Measurements from ENCODE around the gene MAP7D3. TPM values are rescaled to one million over a fixed set of nuclear protein-coding genes. Genes with fewer than 3 reads are reported as not detected.
"Not testable (repeated sequence)": the region's sequence is repeated elsewhere in the genome, so short reads cannot be mapped to it uniquely, and the experiment has no call there.

Gene MAP7D3, protein sequence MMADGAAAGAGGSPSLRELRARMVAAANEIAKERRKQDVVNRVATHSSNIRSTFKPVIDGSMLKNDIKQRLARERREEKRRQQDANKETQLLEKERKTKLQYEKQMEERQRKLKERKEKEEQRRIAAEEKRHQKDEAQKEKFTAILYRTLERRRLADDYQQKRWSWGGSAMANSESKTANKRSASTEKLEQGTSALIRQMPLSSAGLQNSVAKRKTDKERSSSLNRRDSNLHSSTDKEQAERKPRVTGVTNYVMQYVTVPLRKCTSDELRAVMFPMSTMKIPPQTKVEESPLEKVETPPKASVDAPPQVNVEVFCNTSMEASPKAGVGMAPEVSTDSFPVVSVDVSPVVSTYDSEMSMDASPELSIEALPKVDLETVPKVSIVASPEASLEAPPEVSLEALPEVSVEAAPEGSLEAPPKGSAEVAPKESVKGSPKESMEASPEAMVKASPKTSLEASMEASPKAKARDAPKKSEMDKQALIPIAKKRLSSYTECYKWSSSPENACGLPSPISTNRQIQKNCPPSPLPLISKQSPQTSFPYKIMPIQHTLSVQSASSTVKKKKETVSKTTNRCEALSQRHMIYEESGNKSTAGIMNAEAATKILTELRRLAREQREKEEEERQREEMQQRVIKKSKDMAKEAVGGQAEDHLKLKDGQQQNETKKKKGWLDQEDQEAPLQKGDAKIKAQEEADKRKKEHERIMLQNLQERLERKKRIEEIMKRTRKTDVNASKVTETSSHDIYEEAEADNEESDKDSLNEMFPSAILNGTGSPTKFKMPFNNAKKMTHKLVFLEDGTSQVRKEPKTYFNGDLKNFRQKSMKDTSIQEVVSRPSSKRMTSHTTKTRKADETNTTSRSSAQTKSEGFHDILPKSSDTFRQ
- total RNA-seq: 11.4 TPM
- long read RNA-seq, full-length matches to known transcripts: 43 of 59 reads
- long read RNA-seq, partial matches to known transcripts: 8 of 59 reads
- long read RNA-seq, other reads (novel, unspliced or antisense): 8 of 59 reads

DNA sequence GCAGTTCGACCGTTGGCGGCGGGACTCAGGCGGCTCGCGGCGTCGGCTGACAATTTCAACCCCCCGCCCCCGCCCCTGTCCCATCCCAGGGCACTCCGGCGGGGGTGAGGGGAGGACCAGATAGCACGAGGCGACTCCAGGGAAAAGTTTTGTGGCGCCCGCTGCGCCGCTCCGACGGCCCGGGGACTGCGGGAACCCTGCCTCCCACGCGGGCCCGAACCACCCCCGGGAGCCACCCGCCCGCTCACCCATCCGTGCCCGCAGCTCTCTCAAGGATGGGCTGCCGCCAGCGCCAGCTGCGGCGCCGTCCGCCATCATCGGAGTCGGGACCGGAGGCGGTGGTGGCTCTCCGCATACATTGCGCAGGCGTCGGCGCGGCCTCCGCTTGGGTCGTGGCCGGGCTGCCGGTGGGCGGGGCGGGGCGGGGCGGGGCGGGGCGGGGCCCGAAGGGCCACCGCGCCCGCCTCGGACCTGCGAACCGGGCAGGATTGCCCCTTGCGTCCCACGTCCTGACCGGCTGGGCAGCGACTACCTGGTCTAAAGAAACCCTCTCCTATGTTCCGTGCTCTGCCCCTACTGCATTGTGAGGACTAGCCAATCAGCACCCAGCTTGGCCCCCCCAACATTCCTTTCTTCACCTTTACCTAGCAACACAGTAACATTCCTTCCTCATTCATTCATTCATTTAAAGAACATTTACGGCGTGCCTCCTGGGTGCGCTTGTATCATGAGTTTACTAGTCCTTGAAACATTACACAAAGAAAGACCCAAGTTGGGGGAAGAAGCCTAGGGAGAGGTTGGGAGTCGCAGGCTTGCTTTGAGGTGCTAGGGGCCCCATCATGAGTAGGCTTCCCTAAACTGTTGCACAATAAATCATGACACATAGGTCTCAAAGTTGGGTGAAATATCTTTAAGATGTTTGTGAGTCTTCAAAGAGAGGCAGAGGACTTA is at the start of gene MAP7D3:
Gene MAP7D3, minus strand, starts transcription at position 360 of the 951 bp plus-strand sequence. Its CDS starts 42 bp downstream, at position 318.
- intact Hi-C loops (cut with DNase I): loop anchor here (10.0 kb wide), 1 partner anchor 47 kb away; no protein-coding TSS in a partner anchor
- DNase-seq (peak; percentile 78), ATAC-seq (ENCODE audit: poor library complexity) (peak; percentile 97)

DNA sequence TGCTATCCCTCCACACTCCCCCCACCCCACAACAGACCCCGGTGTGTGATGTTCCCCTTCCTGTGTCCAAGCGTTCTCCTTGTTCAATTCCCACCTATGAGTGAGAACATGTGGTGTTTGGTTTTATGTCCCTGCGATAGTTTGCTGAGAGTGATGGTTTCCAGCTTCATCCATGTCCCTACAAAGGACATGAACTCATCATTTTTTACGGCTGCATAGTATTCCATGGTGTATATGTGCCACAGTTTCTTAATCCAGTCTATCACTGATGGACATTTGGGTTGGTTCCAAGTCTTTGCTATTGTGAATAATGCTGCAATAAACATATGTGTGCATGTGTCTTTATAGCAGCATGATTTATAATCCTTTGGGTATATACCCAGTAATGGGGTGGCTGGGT is 49.5 kb upstream of the MAP7D3 start, which contains the start of gene ADGRG4:
Gene ADGRG4, plus strand, starts transcription at position 243 of the 400 bp plus-strand sequence. CDS start 7,815 bp downstream, outside the sequence.
- DNase-seq; ATAC-seq (ENCODE audit: poor library complexity); intact Hi-C loops (cut with DNase I): not testable (repeated sequence)

DNA sequence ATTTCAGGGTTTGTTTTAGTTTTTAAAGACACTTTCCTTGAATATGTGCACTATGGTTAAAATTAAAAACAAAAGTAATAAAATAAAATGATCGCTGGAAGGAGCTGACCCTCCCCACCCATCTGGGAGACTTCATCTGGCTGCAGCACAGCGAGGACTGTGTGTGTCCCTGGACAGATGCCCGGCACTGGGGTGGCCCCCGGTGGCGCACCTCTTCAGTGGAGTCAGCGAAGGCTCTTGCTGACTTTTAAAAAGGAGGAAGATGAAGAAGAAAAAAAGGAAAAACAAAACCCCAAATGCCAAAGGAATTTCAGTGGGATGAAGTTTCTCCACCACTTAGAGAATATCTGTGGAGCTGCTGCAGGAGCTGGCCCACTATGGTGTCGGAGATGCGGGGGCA is 44.2 kb upstream of the MAP7D3 start:
- no peak for ATAC-seq (ENCODE audit: poor library complexity)
- intact Hi-C loops (cut with DNase I): no loop called here
- no peak for DNase-seq

DNA sequence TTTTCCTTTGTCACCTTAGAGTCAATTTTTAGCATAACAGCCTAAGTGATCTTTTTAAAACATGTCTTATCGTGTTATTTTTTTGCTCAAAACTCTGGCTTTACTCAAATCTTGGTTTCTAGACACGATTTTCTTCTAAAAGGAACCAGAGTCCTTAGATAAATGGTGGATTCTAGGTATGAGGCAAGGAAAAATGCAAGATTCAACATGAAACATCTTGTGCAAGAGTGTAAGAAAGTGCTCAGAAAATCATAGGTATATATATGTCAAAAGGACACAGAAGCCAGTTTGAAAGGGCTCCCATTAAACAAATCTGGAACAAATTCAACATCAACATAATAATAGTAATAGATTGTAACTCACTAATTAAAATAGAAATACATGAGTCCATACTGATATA is 41.5 kb upstream of the MAP7D3 start:
- DNase-seq: no peak
- no peak for ATAC-seq (ENCODE audit: poor library complexity)
- intact Hi-C loops (cut with DNase I): no loop called here

DNA sequence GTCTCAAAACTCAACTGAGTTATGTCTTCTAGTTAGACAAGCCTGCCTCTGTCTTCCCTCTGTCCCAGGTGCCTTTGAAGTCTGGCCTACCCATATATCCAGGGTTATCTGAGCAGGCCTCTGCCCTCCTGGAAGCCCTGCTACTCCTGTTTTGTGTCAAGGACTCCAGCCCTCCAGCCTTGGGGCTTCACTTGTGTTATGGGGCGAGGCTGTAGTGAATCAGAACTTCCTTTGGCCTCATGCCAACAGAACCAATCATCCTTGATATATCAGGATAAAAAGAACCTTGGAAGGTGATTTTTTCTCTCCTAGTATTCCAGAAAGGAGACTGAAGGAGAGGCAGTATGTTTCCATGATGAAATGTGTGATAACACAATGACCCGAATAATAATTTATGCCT is 40.6 kb upstream of the MAP7D3 start:
- no peak for DNase-seq
- ATAC-seq (ENCODE audit: poor library complexity): no peak
- intact Hi-C loops (cut with DNase I): no loop called here

DNA sequence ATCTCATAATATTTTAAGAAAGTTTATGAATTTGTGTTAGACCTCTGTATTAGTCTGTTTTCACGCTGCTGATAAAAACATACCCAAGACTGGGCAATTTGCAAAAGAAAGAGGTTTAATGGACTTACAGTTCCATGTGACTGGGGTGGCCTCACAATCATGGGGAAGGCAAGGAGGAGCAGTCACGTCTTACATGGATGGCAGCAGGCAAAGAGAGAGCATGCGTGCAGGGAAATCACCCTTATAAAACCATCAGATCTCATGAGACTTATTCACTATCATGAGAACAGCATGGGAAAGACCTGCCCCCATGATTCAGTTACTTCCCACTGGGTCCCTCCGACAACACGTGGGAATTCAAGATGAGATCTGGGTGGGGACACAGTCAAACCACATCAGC is 35.2 kb upstream of the MAP7D3 start:
- DNase-seq; ATAC-seq (ENCODE audit: poor library complexity); intact Hi-C loops (cut with DNase I): not testable (repeated sequence)

DNA sequence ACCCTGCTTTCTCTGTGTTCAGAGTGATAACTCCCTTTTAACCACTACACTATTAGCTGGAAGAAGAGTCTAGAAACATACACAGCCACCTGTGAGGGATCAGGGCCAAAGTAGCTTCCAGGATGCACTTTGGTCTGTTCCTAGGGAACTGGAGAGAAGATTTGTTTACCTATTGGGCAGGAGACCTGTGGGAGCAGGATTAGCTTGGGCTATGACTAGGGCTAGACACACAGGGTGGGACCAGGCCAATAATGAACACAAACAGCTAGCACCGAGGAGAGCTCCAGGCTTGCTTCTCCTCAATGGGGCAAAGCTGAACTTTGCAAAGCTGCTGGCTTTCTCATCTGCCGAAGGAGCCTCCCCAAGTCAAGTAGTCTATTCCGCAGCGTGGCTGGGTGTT is 24.4 kb upstream of the MAP7D3 start:
- no peak for ATAC-seq (ENCODE audit: poor library complexity)
- intact Hi-C loops (cut with DNase I): no loop called here
- DNase-seq: no peak

DNA sequence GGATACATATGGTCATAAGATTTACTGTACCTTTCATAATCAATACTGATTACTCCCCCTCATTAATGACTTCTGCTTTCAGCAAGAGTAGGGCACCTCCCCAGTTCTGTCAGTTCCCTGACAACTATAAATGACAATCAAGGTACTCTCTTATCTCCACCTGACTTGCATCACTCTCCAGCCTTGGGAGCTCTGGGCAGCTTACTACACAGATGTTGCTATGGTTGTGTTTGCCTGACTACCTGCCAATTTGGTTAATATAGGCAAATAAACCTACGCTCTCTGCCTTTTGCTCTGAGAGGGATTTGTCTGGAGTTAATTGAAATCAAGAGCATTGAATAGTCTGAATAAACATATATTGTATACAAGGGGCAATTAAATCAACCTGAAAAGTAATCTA is 22.8 kb upstream of the MAP7D3 start:
- DNase-seq (no peak), ATAC-seq (ENCODE audit: poor library complexity) (peak; percentile 56)
- intact Hi-C loops (cut with DNase I): no loop called here

DNA sequence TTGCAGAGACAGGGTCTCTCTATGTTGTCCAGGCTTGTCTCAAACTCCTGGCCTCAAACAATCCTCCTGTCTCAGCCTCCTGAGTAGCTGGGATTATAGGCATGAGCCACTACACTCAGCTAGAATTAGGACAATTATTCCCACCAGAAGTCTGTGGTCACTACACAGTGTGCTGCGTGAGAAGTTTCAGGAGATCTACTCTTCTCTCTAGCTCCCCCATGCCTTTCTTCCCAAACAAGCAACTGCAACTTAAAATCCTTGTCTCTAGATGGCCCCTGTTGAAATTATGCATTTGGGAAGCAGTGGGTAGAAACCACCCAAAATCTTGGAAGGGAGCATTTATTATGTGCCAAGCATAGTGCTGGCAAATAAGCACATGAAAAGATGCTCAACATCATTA is 21.1 kb upstream of the MAP7D3 start:
- ATAC-seq (ENCODE audit: poor library complexity) (no peak), DNase-seq (no peak)
- intact Hi-C loops (cut with DNase I): no loop called here

DNA sequence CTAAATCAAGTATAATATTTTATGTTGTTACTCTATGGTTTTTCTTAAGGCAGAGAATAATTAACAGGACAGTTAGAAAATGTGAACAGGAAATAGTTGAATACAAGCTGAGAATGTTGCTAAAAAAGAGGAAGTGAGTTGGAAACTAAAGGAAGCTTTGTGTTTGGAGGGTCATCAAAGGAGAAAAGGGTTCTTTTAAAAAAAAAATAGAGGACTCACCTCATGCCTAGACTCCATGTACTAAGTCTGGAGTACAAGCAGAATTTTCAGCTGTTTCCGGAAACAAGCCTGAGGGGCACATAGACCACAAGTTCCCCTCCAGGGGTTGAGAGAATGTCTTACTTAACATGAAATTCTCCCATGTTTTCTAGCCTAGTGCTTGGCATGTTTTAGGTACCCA is 20.1 kb upstream of the MAP7D3 start:
- ATAC-seq (ENCODE audit: poor library complexity) (no peak), DNase-seq (no peak)
- intact Hi-C loops (cut with DNase I): no loop called here

DNA sequence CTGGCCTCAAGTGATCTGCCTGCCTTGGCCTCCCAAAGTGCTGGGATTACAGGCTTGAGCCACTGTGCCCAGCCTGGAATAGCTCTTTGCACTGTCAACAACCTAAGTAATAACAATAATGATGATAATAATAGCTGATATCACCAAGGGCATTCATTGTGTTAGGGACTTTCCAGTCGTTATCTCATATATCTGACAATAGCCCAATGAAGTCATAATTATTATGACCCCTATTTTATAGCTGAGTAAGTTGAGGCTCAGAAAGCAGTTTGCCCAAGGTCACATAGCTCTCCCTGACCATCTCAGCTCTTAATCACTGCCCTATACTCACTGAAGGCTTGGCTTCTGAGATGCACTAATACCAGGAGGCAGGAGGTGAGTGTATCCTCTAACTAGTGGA is 18.7 kb upstream of the MAP7D3 start:
- no peak for DNase-seq
- intact Hi-C loops (cut with DNase I): loop anchor here (5.0 to 10.0 kb wide), 2 partner anchors 105 to 243 kb away; no protein-coding TSS in a partner anchor
- no peak for ATAC-seq (ENCODE audit: poor library complexity)

DNA sequence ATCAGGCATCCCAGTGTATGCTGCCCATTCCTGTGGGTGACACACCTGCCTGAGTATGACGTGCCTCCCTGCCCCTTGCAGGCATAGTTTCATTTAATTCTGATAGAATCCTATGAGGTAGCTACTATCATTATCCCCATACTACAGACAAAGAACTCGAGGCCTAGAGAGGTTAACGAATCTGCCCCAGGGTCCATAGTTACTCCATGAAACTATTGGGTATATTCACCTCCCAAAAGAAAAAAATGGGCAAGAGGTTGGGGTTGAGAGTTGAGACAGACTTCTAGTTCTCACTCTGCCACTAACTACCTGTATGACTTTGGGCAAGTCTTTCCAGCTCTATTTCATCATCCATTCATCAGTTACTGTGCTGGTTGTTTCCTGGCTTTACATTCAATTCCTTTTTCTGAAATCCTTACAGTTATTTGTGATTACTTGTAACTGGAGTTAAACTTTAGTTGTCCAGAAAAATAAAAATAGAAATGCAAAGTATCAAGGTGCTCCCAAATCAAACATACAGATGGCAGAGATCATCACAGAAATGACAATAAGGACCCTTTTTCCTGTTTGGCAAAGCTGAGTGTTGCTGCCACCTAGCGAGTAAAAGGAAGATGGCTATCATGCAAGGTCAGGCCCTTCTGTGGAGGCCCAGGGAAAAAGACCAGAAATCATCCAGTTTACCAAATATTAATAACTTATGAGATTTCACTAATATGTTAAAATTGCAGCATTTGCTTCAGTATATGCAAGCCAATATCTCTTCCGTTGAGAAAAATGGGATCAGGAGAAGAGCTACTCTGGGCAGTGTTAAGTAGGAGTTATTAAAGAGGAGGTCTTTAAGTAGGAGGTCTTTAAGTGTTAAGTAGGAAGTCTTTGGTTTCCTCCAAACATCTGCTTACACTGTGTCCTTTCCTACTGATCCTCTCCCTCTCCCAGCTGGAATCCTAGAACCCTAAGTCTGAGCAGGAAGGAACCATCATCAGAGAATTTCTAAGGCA is 17.1 kb upstream of the MAP7D3 start:
- ATAC-seq (ENCODE audit: poor library complexity): peak; percentile 73
- no peak for DNase-seq
- intact Hi-C loops (cut with DNase I): loop anchor here (5.0 to 10.0 kb wide), 2 partner anchors 104 to 241 kb away; no protein-coding TSS in a partner anchor

DNA sequence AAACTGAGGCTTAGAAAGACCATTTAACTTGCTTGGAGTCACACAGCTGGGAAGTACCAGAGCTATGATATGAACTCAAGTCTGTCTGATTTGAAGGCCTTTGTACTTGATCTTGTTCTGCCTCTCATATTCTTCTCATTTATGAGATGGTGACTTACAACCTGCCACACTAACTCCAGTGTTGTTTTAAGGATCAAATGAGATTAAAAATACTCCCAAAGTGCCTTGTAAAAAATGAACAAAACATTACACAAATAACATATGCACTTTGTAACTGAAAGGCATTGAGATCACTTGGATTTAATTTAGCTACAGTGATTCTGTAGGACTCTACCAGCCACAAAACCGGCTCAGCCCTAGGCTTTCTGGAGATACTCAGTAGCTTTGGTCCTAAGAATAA is 15.6 kb upstream of the MAP7D3 start:
- ATAC-seq (ENCODE audit: poor library complexity): no peak
- intact Hi-C loops (cut with DNase I): loop anchor here (5.0 to 10.0 kb wide), 2 partner anchors 102 to 240 kb away; no protein-coding TSS in a partner anchor
- no peak for DNase-seq

DNA sequence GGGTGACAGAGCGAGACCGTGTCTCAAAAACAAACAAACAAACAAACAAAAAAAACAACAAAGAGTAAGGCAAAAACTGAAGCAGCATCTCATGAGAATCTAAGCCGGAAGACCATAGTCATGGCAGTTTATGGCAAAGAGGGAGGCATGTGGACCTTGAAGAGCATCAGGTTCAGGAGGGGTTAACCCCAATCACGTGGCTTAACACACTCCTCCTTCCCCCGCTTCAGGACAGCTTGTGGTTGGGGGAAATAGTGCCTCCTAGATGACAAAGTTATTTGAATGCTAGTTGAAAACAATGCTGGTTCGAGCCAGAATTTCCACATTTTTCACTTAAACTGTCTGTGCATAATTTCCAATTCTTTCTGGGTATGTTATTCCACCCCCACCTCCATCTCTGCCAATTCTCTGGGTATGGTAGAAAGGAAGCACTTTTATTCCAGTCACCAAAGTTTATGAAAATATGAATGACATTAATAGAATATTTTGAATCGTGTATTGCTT is 11.7 kb upstream of the MAP7D3 start:
- ATAC-seq (ENCODE audit: poor library complexity): no peak
- intact Hi-C loops (cut with DNase I): loop anchor here (10.0 kb wide), 1 partner anchor 98 kb away; no protein-coding TSS in a partner anchor
- no peak for DNase-seq

DNA sequence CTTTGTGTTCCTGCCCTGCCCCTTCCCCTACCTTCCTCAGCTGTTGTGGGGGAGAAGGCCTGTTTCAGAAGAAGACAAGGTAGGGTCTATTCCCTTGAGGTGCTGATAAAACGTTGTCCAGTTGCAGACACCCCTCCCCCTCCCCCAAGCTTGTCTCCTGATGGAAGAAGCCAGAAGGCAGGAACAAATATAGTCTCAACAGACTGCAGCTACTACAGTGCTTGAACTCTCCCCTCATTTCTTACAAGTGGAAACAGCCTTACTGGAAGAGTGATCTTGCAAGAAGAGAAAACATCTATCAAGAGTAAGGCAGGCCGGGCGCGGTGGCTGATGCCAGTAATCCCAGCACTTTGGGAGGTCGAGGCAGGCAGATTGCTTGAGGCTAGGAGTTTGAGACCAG is 11.0 kb upstream of the MAP7D3 start:
- DNase-seq (no peak), ATAC-seq (ENCODE audit: poor library complexity) (peak; percentile 39)
- intact Hi-C loops (cut with DNase I): loop anchor here (10.0 kb wide), 1 partner anchor 97 kb away; no protein-coding TSS in a partner anchor

DNA sequence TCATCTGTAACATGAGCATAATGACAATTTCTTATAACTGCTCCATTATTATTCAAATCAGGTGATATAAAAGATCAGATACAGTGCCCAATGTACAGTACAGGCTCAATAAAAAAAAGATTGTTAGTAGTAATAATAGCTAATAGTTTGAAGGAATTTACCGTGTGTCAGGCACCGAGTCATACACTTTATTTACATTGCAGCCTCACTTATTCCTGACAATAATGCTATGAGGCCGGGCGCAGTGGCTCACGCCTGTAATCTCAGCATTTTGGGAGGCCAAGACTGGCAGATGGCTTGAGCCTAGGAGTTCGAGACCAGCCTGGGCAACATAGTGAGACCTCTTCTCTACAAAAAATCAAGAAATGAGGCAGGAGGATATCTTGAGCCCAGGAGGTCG is 10.1 kb upstream of the MAP7D3 start:
- DNase-seq (no peak), ATAC-seq (ENCODE audit: poor library complexity) (no peak)
- intact Hi-C loops (cut with DNase I): loop anchor here (10.0 kb wide), 1 partner anchor 97 kb away; no protein-coding TSS in a partner anchor

Data from Right ventricle myocardium superior (tissue), 1 donor.